HG03196 (cell line): ENCODE measurements around the gene SLCO3A1.

Source experiments
- ATAC-seq: cut with Tn5 transposase; IDR thresholded peaks from one replicate; pipeline ENCODE4 v1.9.1; 2021; ENCODE audit not compliant: unreplicated experiment

Gene SLCO3A1

DNA sequence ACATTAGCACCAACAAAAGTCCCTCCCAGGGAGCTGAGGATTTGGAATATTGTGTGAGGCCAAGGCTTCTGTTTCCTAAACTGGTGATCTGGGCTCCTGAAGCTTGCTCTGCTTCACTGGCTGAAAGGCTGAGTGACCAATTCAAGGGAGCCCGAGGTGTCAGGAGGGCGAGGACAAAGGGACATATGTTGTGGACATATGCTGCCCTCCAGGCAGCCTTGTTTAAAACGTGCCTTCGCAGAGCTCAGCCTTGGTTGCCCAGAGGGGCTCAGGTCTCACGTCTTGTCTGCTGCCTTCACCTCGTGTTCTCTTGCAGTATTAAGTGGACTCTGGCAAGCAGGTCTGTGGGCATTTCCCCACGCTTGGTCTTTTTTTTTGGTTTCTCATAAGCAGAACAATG, 7.0 kb downstream of the SLCO3A1 start:
- no peak for ATAC-seq

GRCh38 chr15:91861223-91861622, 7.7 kb downstream of the SLCO3A1 start:
- no peak for ATAC-seq

DNA sequence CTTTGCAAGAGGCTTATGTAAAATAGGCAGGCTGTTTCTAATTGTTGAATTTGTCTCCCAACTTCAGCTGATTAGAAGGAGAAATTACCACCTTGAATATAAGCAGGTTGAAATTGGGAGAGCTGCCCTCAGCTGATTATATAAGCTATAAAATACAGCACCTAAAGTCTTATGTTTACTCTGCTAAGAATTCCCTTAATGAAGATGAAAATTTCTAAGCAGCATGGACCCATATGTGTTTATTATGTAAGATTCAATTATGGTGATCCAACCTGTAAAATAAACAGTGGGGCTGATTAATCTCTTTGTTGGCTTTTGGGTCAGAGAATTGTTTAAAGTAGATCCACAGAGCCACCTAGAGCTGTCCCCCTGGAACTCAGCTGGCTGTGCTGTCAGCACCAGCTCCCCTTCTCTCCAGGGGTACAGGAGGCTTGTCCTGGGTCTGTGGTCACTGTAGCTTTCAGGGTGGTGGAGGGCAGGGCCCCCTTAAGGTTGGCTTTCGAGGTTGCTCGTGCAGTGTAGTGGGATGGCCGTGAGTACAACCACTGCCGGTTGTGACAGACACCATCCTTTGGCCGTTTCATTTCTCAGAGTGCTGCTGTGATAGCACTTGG, 9.5 kb downstream of the SLCO3A1 start:
- no peak for ATAC-seq

GRCh38 chr15:91863621-91864255, 10.2 kb downstream of the SLCO3A1 start:
- ATAC-seq, result no peak

GRCh38 chr15:91864664-91865063, 11.2 kb downstream of the SLCO3A1 start:
- no peak for ATAC-seq

DNA sequence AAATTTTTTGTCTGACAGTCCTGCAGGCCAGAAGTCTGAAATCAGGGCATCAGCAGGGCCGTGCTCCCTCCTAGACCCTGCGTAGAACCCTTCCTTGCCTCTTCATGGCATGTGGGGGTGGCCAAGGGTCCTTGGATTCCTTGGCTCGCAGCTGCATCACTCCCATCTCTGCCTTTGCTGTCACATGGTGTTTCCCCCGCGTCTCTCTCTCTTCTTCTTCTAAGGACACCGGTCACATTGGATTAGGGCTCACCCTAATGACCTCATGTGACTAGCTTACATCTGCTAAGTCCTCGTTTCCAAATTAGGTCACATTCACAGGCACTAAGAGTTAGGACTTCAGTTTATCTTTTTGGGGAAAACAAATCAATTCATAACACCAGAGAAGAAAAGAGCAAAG, 12.0 kb downstream of the SLCO3A1 start:
- ATAC-seq, result no peak

- ATAC-seq, result no peak
Observed at GRCh38 chr15:91865950-91866349, 12.4 kb downstream of the SLCO3A1 start.

- ATAC-seq, result no peak
Observed at GRCh38 chr15:91866371-91866905, 12.9 kb downstream of the SLCO3A1 start.

- ATAC-seq, result no peak
Observed at GRCh38 chr15:91866971-91867372, 13.5 kb downstream of the SLCO3A1 start.

DNA sequence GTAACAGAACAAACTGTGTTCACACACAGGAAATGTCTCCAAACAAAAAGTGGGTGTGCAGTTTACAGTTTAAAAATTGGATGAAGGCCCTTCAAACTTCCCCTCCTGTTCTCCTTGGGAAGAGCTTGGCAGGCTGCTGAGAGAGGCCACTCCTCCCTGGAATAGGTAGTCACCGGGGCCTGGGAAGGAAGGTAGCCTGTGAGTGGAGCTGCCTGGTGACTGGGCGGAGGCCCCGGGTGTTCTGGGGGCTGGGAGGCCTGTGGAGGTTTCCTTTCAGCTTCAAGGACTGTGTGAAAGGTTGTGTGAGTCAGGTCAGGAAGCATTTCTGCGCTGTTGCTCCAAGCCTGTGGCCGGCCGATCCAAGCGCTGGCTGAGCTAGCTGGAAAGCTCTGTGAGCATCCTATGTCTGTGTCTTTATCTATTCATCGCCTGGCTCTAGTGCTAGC, 14.1 kb downstream of the SLCO3A1 start:
- no peak for ATAC-seq

- no peak for ATAC-seq
Observed at GRCh38 chr15:91870876-91871537, 17.5 kb downstream of the SLCO3A1 start.

DNA sequence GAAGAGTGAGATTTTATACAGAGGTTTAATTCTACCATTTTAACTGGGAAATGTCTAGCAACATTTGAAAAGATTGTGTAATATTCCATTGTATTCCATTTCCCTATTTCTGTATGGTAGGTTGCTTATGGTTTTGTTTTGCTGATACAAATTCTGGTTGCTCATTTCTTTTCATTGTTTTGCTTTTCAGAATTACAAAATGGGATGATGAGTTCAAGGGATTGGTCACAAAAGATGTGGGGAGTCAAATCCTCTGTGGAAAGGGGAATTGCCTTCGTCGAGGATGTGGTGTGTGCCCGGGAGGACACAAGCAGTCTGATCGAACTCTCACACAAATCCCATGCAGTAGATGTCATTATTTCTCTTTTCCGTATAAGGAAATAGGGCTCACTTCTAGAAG, 18.3 kb downstream of the SLCO3A1 start:
- no peak for ATAC-seq

GRCh38 chr15:91872356-91873137, 19.0 kb downstream of the SLCO3A1 start:
- ATAC-seq, result no peak

GRCh38 chr15:91873138-91873536, 19.6 kb downstream of the SLCO3A1 start:
- ATAC-seq, result no peak

DNA sequence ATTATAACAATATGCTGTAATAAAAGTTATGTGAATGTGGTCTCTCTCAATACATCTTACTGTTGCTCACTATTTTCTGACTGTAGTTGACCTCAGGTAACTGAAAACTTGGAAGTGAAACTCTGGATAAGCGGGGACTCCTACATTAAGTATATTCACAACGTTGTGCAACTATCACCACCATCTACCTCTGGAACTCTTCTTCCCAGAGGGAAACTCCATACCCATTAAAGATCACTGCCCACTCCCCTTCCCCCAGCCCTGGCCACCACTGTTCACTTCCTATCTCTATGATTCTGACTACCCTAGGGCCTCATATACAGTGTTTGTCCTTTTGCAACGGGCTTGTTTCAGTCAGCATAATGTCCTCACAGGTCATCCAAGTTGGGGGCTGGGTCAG, 20.7 kb downstream of the SLCO3A1 start:
- no peak for ATAC-seq

DNA sequence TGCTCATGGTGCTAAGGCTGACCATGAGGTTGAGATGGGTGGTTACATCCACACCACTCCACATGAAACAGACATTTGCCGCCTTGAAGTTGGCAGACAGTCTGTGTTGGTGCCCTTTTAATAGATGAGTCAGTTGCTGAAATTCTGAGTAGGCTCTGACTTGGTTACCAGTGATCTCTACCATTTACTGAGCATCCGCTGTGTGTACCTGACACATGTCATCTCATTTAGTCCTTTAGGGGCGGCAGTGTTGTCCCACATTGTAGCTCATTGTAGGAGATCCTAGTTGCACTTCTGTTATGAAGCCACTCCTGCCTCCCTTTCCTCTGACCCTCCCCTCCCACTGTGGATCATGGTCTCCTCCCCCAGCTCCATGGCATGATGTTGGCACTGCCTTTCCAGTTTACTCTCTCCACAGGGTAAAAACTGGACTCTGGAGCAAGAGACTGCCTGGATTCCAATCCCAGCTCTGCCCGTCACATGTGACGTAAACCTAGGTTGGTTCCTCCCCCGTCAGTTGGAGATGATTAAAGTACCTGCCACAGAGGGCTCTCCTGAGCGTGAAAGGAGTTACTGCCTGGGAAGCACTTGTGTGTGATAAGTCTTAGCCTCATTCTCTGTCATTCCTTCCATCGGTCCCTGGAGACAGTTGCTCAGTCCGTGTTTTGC, 21.6 kb downstream of the SLCO3A1 start:
- no peak for ATAC-seq

GRCh38 chr15:91876187-91876586, 22.7 kb downstream of the SLCO3A1 start:
- no peak for ATAC-seq

- ATAC-seq, result no peak
Observed at GRCh38 chr15:91878319-91878870, 24.9 kb downstream of the SLCO3A1 start.

- no peak for ATAC-seq
Observed at GRCh38 chr15:91879158-91879557, 25.6 kb downstream of the SLCO3A1 start.

DNA sequence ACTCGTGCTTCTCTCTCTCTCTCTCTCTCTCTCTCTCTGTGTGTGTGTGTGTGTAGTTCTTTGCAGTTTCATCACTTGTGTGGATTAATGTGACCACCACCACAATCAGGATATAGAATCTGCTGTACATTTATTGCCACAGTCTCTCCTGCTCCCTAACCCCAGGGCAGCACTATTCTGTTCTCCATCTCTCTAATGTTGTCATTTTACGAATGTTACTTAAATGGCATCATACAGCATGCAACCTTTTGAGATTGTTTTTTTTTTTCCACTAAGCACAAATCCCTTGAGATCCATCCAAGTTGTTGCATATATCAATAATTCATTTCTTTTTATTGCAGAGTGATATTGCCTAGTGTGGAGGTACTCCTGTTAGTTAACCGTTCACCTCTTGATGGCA, 26.9 kb downstream of the SLCO3A1 start:
- ATAC-seq, result no peak
